HL-60/S4 (cell line): ENCODE measurements around the gene PRDX2.

Experiments
- in situ Hi-C: fragments of 300-500 bp; cut with MboI; formaldehyde crosslinking; loops from 2 replicates; pipeline ENCODE4 v1.14.3; 2022; ENCODE audit warnings: low sequenced_read_pairs

The PRDX2 gene

DNA sequence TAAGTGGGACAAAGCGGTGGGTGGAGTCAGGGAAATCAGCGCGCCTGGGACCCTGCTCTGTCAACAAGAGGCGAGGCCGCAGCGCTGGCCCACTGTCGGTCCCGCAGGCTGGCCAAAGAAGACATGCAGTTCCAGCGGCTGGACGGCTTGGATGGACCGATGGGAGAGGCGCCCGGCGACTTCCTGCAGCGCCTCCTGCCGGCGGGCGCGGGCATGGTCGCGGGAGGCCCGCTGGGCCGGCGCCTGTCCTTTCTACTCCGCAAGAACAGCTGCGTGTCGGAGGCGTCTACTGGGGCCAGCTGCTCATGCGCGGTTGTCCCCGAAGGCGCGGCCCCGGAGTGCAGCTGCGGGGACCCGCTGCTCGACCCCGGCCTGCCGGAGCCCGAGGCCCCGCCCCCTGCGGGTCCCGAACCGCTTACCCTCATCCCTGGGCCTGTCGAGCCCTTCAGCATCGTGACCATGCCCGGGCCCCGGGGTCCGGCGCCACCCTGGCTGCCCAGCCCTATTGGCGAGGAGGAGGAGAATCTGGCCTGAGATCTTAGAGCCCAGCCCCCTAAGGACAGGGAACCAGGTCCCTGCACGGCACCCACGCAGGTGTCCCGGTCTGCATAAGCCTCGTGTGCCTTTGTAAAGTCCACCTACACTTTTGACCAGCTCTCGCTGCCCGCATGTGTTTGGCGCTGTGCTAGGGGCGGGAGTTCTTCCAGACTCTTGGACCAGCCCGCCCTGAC is 43.9 kb downstream of the PRDX2 start:
- in situ Hi-C loops: no loop called here

DNA sequence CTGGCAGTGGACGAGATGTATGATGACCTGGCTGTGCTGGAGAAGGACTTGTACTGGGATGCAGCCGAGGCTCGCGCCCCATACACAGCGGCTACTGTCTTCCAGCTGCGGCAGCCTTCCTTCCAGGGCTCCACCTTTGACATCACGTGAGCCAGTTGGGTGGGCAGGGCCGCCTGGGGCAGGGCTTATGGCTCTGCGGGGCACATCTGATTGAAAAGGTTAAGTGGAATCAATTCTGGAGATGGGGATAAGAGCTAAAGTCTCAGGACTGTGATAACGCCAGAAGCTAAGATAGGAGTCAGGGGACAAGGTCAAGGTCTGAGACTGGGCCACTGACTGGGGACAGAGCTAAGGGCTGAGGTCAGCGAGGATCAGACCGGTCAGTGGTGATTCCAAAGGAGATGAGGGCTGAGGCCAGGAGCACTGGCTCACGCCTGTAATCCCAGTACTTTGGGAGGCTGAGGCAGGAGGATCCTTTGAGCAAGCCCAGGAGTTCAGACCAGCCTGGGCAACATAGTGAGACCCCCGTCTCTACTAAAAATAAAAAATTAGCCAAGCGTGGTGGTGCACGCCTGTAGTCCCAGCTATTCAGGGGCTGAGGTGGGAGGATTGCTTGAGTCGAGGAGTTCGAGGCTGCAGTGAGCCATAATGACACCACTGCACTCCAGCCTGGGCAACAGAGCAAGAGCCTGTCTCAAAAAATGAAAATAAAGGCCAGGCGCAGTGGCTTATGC is 45.3 kb downstream of the PRDX2 start:
- in situ Hi-C loops: no loop called here

DNA sequence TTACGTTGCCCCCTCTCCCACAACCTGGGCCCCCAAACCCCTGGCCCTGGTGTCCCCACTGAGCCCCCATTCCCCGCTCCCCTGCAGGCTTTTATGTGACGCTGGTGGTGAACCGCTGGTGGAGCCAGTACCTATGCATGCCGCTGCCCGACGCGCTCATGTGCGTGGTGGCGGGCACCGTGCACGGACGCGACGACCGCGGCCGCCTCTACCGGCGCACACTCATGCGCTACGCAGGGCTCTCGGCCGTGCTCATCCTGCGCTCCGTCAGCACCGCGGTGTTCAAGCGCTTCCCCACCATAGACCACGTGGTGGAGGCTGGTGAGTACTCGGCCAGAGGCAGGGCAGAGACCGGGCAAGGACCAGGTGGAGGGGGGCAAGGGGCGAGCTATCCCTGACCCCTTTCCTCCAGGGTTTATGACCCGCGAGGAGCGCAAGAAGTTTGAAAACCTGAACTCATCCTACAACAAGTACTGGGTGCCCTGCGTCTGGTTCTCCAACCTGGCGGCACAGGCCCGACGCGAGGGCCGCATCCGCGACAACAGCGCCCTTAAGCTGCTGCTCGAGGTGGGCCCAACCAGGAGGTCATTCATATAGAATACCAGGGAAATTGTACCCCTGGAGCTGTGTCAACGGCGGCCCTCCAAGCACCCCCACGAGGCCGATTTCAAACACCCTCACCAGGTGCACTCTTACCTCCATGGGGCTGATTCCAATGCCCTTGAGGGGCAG is 47.0 kb downstream of the PRDX2 start:
- in situ Hi-C loops: no loop called here

DNA sequence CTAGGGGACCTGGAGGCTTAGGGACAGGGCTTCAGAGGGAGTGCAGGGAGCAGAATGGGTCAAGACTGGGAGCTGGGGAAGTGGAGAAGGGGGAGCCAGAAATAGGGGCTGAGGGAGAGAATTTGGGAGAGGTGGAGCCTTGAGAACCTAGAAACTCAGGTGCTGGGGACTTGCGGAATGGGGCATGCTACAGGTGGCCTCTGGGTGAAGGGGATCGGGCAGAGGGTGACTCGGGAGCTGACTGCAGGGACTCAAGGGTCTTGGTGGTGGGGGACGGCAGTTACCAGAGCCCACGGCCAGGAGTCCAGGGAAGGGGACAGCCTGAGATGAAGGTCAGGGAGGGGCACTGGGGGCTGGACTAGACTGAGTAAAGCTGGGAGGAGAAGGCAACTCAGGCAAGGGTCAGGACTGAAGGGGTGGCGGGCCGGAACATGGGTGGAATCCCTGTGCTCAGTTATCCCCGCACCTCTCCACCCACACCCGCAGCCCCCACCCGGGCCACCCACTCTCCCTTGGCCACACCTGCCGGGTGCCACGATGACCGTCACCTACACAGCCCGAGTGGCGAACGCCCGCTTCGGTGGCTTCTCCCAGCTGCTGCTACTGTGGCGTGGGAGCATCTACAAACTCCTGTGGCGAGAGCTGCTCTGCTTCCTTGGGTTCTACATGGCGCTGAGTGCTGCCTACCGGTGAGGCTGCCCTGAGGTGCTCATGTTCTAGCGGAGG is 49.4 kb downstream of the PRDX2 start:
- in situ Hi-C loops: no loop called here

DNA sequence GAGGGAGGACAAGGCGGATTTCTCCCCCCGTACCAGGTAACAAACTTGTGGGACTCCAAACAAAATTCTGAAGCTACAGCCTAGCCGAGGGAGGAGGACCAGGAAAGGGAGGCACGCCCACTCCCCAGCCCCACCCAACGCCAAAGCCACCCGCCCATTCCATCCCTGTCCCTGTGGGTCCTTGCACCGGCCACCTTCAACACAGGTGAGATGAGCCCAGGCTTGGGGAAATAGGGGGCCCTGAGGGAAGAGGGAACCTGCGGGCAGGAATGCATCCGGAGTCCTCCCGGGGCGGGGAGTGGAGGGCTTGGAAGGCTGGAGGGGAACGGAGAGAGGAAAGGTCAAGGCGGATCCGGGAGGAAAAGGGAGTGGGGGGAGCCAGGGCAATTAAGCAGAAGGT is 50.0 kb downstream of the PRDX2 start, which contains the start of gene BEST2:
TSS of gene BEST2 (plus strand) at position 157 of the 400 bp plus-strand sequence. CDS start 802 bp downstream, outside the sequence.
- in situ Hi-C loops: no loop called here

DNA sequence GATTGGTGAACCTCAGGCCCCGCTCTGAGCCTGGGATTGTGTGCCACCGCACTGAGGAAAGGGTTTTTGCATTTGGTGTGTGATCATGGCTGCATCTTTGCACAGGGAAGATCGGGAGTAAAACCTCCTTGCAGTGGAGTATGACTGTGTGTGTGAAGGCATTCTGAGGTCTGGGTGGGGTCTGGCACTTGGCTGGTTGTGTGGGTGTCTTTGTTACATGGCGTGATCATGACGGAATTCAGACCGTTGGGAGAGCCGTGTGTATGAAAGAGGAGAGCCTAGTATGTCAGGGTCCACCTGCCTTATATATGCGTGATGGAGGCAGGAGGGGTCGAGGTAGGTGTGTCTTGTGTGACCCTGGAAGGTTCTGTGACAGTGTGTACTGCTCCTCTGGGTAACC is 50.7 kb downstream of the PRDX2 start:
- in situ Hi-C loops: no loop called here

DNA sequence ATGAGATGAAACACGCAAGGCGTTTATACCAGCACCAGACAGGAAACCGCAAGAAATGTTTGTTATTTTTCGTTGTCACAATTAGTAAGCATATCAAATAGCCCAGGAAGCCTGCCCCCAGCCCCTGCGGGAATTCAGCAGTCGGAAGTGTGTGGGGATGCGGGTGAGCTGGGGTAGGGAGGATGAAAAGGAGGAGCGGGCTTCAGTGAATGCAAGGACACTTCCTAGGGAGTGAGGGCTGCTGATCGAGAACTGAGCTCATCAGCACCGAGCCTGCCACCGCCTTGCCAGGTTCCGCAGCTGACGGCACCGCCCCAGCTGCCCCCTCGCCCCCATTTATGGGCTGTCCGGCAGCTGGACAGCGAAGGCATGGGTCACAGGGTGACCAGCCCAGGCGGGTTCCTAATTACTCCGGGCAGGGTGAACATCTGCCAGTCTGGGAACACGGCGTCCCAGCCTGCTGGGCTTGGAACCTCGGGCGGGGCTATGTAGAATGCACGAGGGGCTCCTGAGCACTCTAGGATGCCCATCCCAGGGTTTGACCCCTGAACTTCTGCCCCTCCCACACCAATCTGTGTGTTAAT is 51.6 kb downstream of the PRDX2 start:
- in situ Hi-C loops: no loop called here

DNA sequence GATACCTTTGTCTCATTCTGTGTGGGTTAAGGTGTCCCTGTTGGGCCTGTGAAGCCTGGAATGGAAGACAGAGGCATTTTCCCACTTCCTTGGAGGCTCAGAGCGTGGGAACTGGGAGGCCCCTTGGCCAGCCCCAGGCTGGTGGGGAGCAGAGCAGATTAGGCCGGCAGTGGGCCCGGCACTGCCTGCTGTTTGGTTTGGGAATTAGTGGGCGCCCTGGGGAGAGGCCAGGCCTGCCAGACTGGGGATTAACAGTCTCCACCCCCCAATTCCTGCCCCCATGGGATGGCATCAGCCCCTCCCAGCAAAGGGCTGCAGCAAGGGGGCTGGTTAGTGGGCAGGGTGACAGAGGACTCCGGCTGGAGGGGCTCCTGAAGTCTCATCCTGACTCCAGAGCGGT is 53.1 kb downstream of the PRDX2 start:
- in situ Hi-C loops: no loop called here
